Heart left ventricle (tissue), 13 donors: ENCODE data around the gene NUP188.

Experiments
- CTCF ChIP-seq, 12 donors: fragments of 200-600 bp; sonication (generic) in 4 of 12; IDR thresholded peaks; one replicate each; pipeline versions ENCODE4 v1.5.0 to v1.8.0; 2018 to 2022; ENCODE audit warnings: antibody characterized with exemption in 12 of 12, mild to moderate bottlenecking in 5 of 12
- POLR2A ChIP-seq, 2 donors: fragments of 450-650 bp; IDR thresholded peaks; one replicate each; pipeline ENCODE4 v1.6.1; 2017; ENCODE audit warnings: antibody characterized with exemption in 2 of 2, mild to moderate bottlenecking in 2 of 2, moderate library complexity in 2 of 2
- donor health status: ischemic (EF 13 %, LVEDD 7.1; RV severe dilation, severe dysfunction).
- donor health status: DM: no; HTN: yes; CAD: no.
- donor health status: DM: no; HTN: no; CAD: no.
- donor health status: ischemic (EF 25% LVEDD 6.9; RV normal size, moderate dysfunction).
- donor health status: ischemic (EF 25% LVEDD 5.7; RV mildly dilated, moderate dysfunction).
- donor health status: ischemic (EF 35%, LVEDD 5.7; RV mildly dilated, moderate dysfunction).
- donor health status: nonischemic (EF 11% LVEDD 7.7; RV severe dilation, severe dysfunction).
- donor health status: DM: yes; HTN: yes; CAD: no.
- donor health status: PGD.
- donor health status: ischemic (EF 29% LVEDD 5.4; RV normal size, mild dysfunction).
- donor health status: nonischemic (EF 23%, LVEDD 6.1; RV moderate dilation, normal function).

- TF ChIP-seq CTCF (IDR thresholded peaks at IDR 0.05) (no peak), POLR2A (IDR thresholded peaks at IDR 0.05) (peak in 1 of 2 donors; percentile 28)
These were observed 47.8 kb upstream of the NUP188 start for GRCh38 chr9:128899566-128900322.
